A549 (cell line): Measurements from ENCODE around the gene SEC31B.

Source experiments
- BHLHE40 ChIP-seq: IDR thresholded peaks from 2 replicates; pipeline ENCODE4 v1.6.1; 2012; ENCODE audit warnings: low read depth, low read length, inconsistent platforms
- EP300 ChIP-seq, 2 experiments: fragments of >200 bp; sonication (Bioruptor Twin); formaldehyde crosslinking; IDR thresholded peaks; 2 replicates in 1 of 2; 3 replicates in 1 of 2; pipeline ENCODE4 v1.6.1; 2016 to 2017
- POLR2A ChIP-seq: IDR thresholded peaks from 2 replicates; pipeline ENCODE4 v1.6.1; 2012; ENCODE audit warnings: mild to moderate bottlenecking, low read length
- POLR2AphosphoS2 ChIP-seq: conservative IDR thresholded peaks from 2 replicates; pipeline ENCODE4 v1.6.1; 2012; ENCODE audit warnings: low read length, improper control_type of control experiment, inconsistent platforms
- RAD21 ChIP-seq, 2 experiments: fragments of >200 bp in 1 of 2; sonication (Bioruptor Twin) in 1 of 2; formaldehyde crosslinking in 1 of 2; IDR thresholded peaks in 1 of 2; conservative IDR thresholded peaks in 1 of 2; 2 replicates in 1 of 2; 3 replicates in 1 of 2; pipeline ENCODE4 v1.6.1; 2012 to 2018; ENCODE audit warnings: inconsistent platforms in 1 of 2
- RNF2 ChIP-seq: fragments of 200-600 bp; sonication (generic); IDR thresholded peaks from 2 replicates; pipeline ENCODE4 v1.6.1; 2016; ENCODE audit warnings: low read depth, mild to moderate bottlenecking, antibody characterized with exemption, moderate library complexity, borderline replicate concordance
- TF ChIP-seq, protein P1 (sequence below): fragments of >200 bp; sonication (Bioruptor Twin); formaldehyde crosslinking; IDR thresholded peaks from 3 replicates; pipeline ENCODE4 v1.5.1; 2016

DNA sequence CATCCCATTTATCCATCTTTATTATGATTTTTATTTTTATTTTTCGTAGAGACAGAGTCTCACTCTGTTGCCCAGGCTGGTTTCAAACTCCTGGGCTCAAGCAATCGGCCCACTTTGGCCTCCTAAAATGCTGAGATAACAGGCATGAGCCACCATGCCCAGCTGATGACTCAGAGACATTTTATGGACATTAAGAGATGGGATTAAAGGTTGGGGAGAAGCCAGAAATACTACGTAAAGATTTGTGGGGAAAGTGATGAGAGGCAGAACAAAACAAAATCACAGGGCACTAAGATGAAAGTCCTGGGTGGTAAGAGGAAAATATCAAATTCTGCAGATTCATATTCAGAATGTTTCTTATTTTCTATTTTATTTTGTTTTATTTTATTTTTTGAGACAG lies 49.3 kb downstream of the SEC31B start:
- TF ChIP-seq POLR2A (no peak), EP300 (IDR thresholded peaks at IDR 0.05) (no peak), POLR2AphosphoS2 (no peak), BHLHE40 (no peak), RAD21 (conservative IDR thresholded peaks at IDR 0.05 in 1 of 2, IDR thresholded peaks at IDR 0.05 in 1 of 2) (no peak), RNF2 (no peak)
- TF ChIP-seq, protein P1, sequence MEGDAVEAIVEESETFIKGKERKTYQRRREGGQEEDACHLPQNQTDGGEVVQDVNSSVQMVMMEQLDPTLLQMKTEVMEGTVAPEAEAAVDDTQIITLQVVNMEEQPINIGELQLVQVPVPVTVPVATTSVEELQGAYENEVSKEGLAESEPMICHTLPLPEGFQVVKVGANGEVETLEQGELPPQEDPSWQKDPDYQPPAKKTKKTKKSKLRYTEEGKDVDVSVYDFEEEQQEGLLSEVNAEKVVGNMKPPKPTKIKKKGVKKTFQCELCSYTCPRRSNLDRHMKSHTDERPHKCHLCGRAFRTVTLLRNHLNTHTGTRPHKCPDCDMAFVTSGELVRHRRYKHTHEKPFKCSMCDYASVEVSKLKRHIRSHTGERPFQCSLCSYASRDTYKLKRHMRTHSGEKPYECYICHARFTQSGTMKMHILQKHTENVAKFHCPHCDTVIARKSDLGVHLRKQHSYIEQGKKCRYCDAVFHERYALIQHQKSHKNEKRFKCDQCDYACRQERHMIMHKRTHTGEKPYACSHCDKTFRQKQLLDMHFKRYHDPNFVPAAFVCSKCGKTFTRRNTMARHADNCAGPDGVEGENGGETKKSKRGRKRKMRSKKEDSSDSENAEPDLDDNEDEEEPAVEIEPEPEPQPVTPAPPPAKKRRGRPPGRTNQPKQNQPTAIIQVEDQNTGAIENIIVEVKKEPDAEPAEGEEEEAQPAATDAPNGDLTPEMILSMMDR, result no peak
